IMR-90 (cell line): ENCODE measurements around the gene ZNF44. TPM values are rescaled to one million over a fixed set of nuclear protein-coding genes. Genes with fewer than 3 reads are reported as not detected.

ENCODE experiments used
- ATAC-seq: fragments of 200-7000 bp; cut with Tn5 transposase; 2 replicates; pipeline ENCODE4 v1.9.1; 2020; ENCODE audit warnings: low read depth, mild to moderate bottlenecking, moderate library complexity
- Bru-seq: library from RNA; stranded (reverse); fragments of 400-500 nt; gene quantifications from one replicate; lab custom pipeline; 2021; lab: Mats Ljungman, UMichigan
- BruChase-seq, 2 experiments: library from RNA; stranded (reverse); fragments of 400-500 nt; gene quantifications; one replicate each; lab custom pipeline; 2021; lab: Mats Ljungman, UMichigan
- BruUV-seq: library from RNA; stranded (reverse); fragments of 400-500 nt; replicated peaks from 2 replicates; lab custom pipeline; 2021; lab: Mats Ljungman, UMichigan
- CTCF ChIA-PET: fragments of 300-600 bp; formaldehyde crosslinking; extraction: SDS; loops from one replicate; lab custom pipeline; 2021; ENCODE audit warnings: antibody characterized with exemption; lab: Yijun Ruan, JAX
- POLR2A ChIA-PET: fragments of 300-600 bp; sonication (Branson Sonifier 250); formaldehyde crosslinking; loops from one replicate; lab custom pipeline; 2022; ENCODE audit warnings: antibody characterized with exemption; ENCODE audit not compliant: unreplicated experiment; lab: Charles Lee
- DNase-seq: peaks from one replicate; pipeline ENCODE4 v3.0.0; 2013
- H2AFZ ChIP-seq: replicated peaks from 2 replicates; pipeline ENCODE3; 2013; ENCODE audit warnings: low read length, mild to moderate bottlenecking; ENCODE audit not compliant: poor library complexity
- H2AK5ac ChIP-seq: 2 replicates; pipeline ENCODE4 v1.6.1; 2013; ENCODE audit warnings: low read depth, low read length, inconsistent platforms
- H2AK9ac ChIP-seq: replicated peaks from 2 replicates; pipeline ENCODE3; 2013; ENCODE audit warnings: mild to moderate bottlenecking, low read depth, low read length, moderate library complexity; ENCODE audit not compliant: poor library complexity
- H2BK120ac ChIP-seq: 2 replicates; pipeline ENCODE4 v1.6.1; 2013; ENCODE audit warnings: low read depth, low read length, inconsistent platforms
- H2BK15ac ChIP-seq: 3 replicates; pipeline ENCODE4 v1.6.1; 2013; ENCODE audit warnings: low read depth, low read length, inconsistent platforms
- H2BK20ac ChIP-seq: 2 replicates; pipeline ENCODE4 v1.6.1; 2013; ENCODE audit warnings: low read depth, mild to moderate bottlenecking, inconsistent platforms, low read length, moderate library complexity
- H2BK5ac ChIP-seq: 2 replicates; pipeline ENCODE4 v1.6.1; 2013; ENCODE audit warnings: mild to moderate bottlenecking, low read depth, low read length, inconsistent platforms; ENCODE audit not compliant: poor library complexity, severe bottlenecking
- H3K14ac ChIP-seq: replicated peaks from 2 replicates; pipeline ENCODE4 v1.6.1; 2013; ENCODE audit warnings: low read depth, low read length, inconsistent platforms
- H3K18ac ChIP-seq: 2 replicates; pipeline ENCODE4 v1.6.1; 2013; ENCODE audit warnings: low read depth, low read length, control low read depth
- H3K23ac ChIP-seq: 2 replicates; pipeline ENCODE4 v1.6.1; 2013; ENCODE audit warnings: low read depth, low read length, inconsistent platforms
- H3K27ac ChIP-seq: 2 replicates; pipeline ENCODE4 v1.5.1; 2013; ENCODE audit warnings: mild to moderate bottlenecking, control low read depth, low read length; ENCODE audit not compliant: insufficient read depth
- H3K27me3 ChIP-seq: 2 replicates; pipeline ENCODE4 v1.6.1; 2013; ENCODE audit warnings: low read length; ENCODE audit not compliant: control insufficient read depth, insufficient read depth
- H3K36me3 ChIP-seq: 2 replicates; pipeline ENCODE4 v1.6.1; 2013; ENCODE audit warnings: low read length, mixed read lengths; ENCODE audit not compliant: control insufficient read depth, insufficient read depth
- H3K4ac ChIP-seq: 2 replicates; pipeline ENCODE4 v1.6.1; 2013; ENCODE audit warnings: low read depth, low read length, inconsistent platforms
- H3K4me1 ChIP-seq: 2 replicates; pipeline ENCODE4 v1.6.1; 2013; ENCODE audit warnings: low read length, mixed read lengths; ENCODE audit not compliant: control insufficient read depth, insufficient read depth
- H3K4me2 ChIP-seq: 2 replicates; pipeline ENCODE4 v1.6.1; 2013; ENCODE audit warnings: low read depth, mild to moderate bottlenecking, control low read depth, low read length, moderate library complexity
- H3K4me3 ChIP-seq: 2 replicates; pipeline ENCODE4 v1.5.1; 2013; ENCODE audit warnings: low read depth, mild to moderate bottlenecking, control low read depth, low read length, moderate library complexity; ENCODE audit not compliant: insufficient read depth
- H3K56ac ChIP-seq: 2 replicates; pipeline ENCODE4 v1.6.1; 2013; ENCODE audit warnings: low read length, inconsistent platforms; ENCODE audit not compliant: insufficient read depth; ENCODE audit errors: extremely low read depth
- H3K79me1 ChIP-seq, 2 experiments: 2 replicates each; pipeline ENCODE4 v1.6.1; 2013; ENCODE audit warnings: low read length in 2 of 2, inconsistent platforms in 1 of 2, low read depth in 1 of 2
- H3K9ac ChIP-seq: 2 replicates; pipeline ENCODE4 v1.6.1; 2013; ENCODE audit warnings: low read depth, low read length, control low read depth
- H3K9me1 ChIP-seq: 2 replicates; pipeline ENCODE4 v1.6.1; 2013; ENCODE audit warnings: low read length, inconsistent platforms; ENCODE audit not compliant: insufficient read depth
- H3K9me3 ChIP-seq: 2 replicates; pipeline ENCODE4 v1.6.1; 2013; ENCODE audit warnings: low read length; ENCODE audit not compliant: control insufficient read depth, insufficient read depth
- H4K20me1 ChIP-seq: 2 replicates; pipeline ENCODE4 v1.6.1; 2013; ENCODE audit warnings: low read length, inconsistent platforms; ENCODE audit not compliant: insufficient read depth
- H4K5ac ChIP-seq: 2 replicates; pipeline ENCODE4 v1.6.1; 2013; ENCODE audit warnings: mild to moderate bottlenecking, low read depth, low read length, control low read depth
- H4K8ac ChIP-seq, 2 experiments: 2 replicates each; pipeline ENCODE4 v1.6.1; 2013; ENCODE audit warnings: low read depth in 2 of 2, low read length in 2 of 2, control low read depth in 1 of 2, inconsistent platforms in 1 of 2
- H4K91ac ChIP-seq: 2 replicates; pipeline ENCODE4 v1.6.1; 2013; ENCODE audit warnings: low read depth, low read length, inconsistent platforms; ENCODE audit not compliant: insufficient read depth
- FOS ChIP-seq: fragments of 150-350 bp; IDR thresholded peaks from 2 replicates; pipeline ENCODE4 v1.6.1; 2016; ENCODE audit warnings: low read depth, low read length
- MAZ ChIP-seq: IDR thresholded peaks from 2 replicates; pipeline ENCODE4 v1.6.1; 2012; ENCODE audit warnings: low read depth, mild to moderate bottlenecking, low read length, improper control_type of control experiment, moderate library complexity, borderline replicate concordance
- USF2 ChIP-seq: fragments of 150-350 bp; IDR thresholded peaks from 2 replicates; pipeline ENCODE4 v1.6.1; 2017; ENCODE audit warnings: mild to moderate bottlenecking, antibody characterized with exemption, low read length, low read depth
- WGBS, 2 experiments: methylation state at CpG; one replicate each; pipeline versions ENCODE4 v1.1.5 to v1.1.7; 2013; ENCODE audit warnings: missing lambda C conversion rate in 2 of 2; ENCODE audit not compliant: insufficient read length in 1 of 2; ENCODE audit errors: extremely low coverage in 2 of 2; 5-methylcytosine and 5-hydroxymethylcytosine counted together
- dilution Hi-C: fragments of 300-500 bp; cut with HindIII; formaldehyde crosslinking; loops from one replicate; pipeline ENCODE4 v1.14.3; 2018; ENCODE audit warnings: low sequenced_read_pairs; ENCODE audit not compliant: unreplicated experiment
- in situ Hi-C: fragments of 300-500 bp; cut with MboI; formaldehyde crosslinking; loops from 3 replicates; pipeline ENCODE4 v1.14.3; 2019; ENCODE audit warnings: low sequenced_read_pairs, inconsistent platforms, mixed read lengths
- intact Hi-C: fragments of 100-400 bp; cut with micrococcal nuclease; formaldehyde crosslinking; loops from 2 replicates; pipeline ENCODE4 v1.10.0; 2022
- long read RNA-seq: library from polyadenylated mRNA; unstranded; transcript quantifications from one replicate; pipeline ENCODE4 v2.0.0, GENCODE V29; 2021; ENCODE audit not compliant: unreplicated experiment
- polyA plus RNA-seq, 3 experiments: library from polyadenylated mRNA; depleted of rRNA; stranded (reverse); fragments of >200 nt; gene quantifications; 2 replicates each; pipeline ENCODE4 v1.2.3, GENCODE V29; 2012; ENCODE audit warnings: low replicate concordance in 1 of 3
- total RNA-seq: library from RNA; depleted of rRNA; stranded (reverse); fragments of >200 nt; gene quantifications from 2 replicates; pipeline ENCODE4 v1.2.3, GENCODE V29; 2012; rRNA removed

The ZNF44 gene
- 6.1 and 6.6 TPM in 2 replicates for total RNA-seq
- polyA plus RNA-seq (2012; rRNA removed), result 2.6 and 3.5 TPM in 2 replicates
- 0.56 and 1.5 TPM in 2 replicates for polyA plus RNA-seq (2012; cell fraction: cytosol; rRNA removed)
- 1.5 and 9.5 TPM in 2 replicates for polyA plus RNA-seq (2012; cell fraction: nucleus; rRNA removed; ENCODE audit: low replicate concordance)
- Bru-seq, nascent RNA, result percentile 86 among the genes with signal in this experiment
- BruChase-seq, experiment 1, labeled RNA remaining after a 6-hour chase, result percentile 94 among the genes with signal in this experiment
- BruChase-seq, experiment 2, labeled RNA remaining after a 2-hour chase, result percentile 92 among the genes with signal in this experiment
- long read RNA-seq, partial matches to known transcripts, result 0 of 11 reads
- long read RNA-seq, other reads (novel, unspliced or antisense), result 7 of 11 reads

DNA sequence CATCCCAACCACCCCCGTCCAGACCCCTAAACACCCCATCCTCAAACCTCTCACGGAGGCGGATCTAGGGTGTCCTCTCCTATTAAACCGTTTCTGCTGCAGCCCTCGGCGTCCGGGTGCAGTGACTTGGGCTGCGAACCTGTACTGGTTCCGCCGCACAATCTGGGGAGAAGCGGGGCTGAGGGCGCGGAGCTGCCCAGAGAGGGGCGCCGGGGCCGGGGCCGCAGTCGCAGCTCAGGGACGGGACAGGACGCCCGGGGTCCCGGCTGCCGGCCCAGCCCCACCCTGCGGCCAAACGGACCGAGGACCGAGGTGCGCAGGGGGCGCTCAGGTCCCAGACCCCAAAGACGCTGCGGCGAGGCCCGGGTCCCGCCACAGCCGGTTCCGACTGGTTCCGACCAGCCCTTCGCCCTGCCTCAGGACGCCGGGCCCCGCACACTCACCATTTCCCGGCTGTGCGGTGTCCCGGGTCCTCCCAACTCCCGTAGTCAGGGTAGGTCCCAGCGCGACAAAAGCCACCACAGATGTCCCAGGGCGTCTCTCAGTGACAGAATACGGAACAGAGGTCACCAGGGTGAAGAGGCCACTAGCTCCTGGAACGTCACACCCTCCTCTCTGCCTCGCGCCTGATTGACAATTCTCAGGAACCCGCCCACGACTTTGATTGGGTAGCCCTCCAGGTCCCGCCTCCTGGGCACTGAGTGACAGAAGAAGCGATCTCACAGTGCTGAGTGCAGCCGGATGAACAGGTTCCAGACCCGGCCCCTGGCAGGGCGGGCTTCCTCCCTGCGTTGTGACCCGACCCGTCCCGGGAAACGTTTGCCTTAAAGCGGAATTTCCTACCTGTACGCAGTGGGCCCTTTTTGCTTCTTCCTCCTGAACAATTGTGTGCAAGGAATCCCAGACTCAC, at the start of gene ZNF44:
Gene ZNF44 (minus strand): TSS at position 635 of the 910 bp plus-strand sequence. CDS start 189 bp downstream, at position 446.
- Histone ChIP-seq H3K56ac (no peak within 1 kb of the TSS), H2BK20ac (no peak within 1 kb of the TSS), H3K4me2 (peak within 1 kb of the TSS; percentile 95), H4K20me1 (no peaks in the 10 kb centered on the region), H2AK9ac (peak within 1 kb of the TSS; percentile 91), H2BK5ac (peak within 1 kb of the TSS; percentile 87), H4K8ac (peak within 1 kb of the TSS; percentile 99), H3K9me3 (no peaks in the 10 kb centered on the region), H3K9me1 (no peaks in the 10 kb centered on the region), H3K4ac (peak within 1 kb of the TSS; percentile 90), H3K36me3 (0 out of 2 replicates have a peak, but pooled peaks cover 2% of the 10 kb centered on the region), H3K14ac (peak within 1 kb of the TSS; percentile 84), H3K4me1 (peaks cover 3% of the 10 kb centered on the region), H2AK5ac (no peak within 1 kb of the TSS), H3K9ac (peak within 1 kb of the TSS; percentile 85), H4K5ac (peak within 1 kb of the TSS; percentile 97), H3K4me3 (peak within 1 kb of the TSS; percentile 81), H3K27me3 (no peaks in the 10 kb centered on the region), H3K18ac (peak within 1 kb of the TSS; percentile 57), H4K91ac (peak within 1 kb of the TSS; percentile 88), H2BK15ac (no peak within 1 kb of the TSS; the same call in 2 of the 3 replicates), H3K23ac (no peak within 1 kb of the TSS; the same call in 1 of the 2 replicates), H2AFZ (peak within 1 kb of the TSS; percentile 99), H2BK120ac (peak within 1 kb of the TSS; percentile 71; the same call in 1 of the 2 replicates), H3K27ac (peak within 1 kb of the TSS; percentile 88), H3K79me1 (peaks cover 8 to 27% of the 10 kb centered on the region in 2 experiments; a peak in 3 of 4 replicates)
- ChIA-PET CTCF (no interaction called here), POLR2A (no interaction called here)
- WGBS, 2 experiments, result 1% methylated on average over 29 of the region's 66 CpGs; no CpG with 5 or more reads in 1 of the 2 experiments
- in situ Hi-C loops (no loop called here), dilution Hi-C loops (no loop called here), intact Hi-C loops (loop anchor here (5.0 to 10.0 kb wide), 3 partner anchors 38 to 148 kb away; partner anchors contain the start of genes ZNF136, ZNF443 and ZNF563)
- peak; percentile 98 for ATAC-seq
- no TSS peak for BruUV-seq
- DNase-seq, result peak; percentile 91
- TF ChIP-seq USF2 (no peak), FOS (no peak), MAZ (peak; percentile 12; the same call in 1 of the 2 replicates)
